ENCODE measurements around the gene IQGAP2. TPM values are rescaled to one million over a fixed set of nuclear protein-coding genes. Genes with fewer than 3 reads are reported as not detected.

IQGAP2 gene, protein sequence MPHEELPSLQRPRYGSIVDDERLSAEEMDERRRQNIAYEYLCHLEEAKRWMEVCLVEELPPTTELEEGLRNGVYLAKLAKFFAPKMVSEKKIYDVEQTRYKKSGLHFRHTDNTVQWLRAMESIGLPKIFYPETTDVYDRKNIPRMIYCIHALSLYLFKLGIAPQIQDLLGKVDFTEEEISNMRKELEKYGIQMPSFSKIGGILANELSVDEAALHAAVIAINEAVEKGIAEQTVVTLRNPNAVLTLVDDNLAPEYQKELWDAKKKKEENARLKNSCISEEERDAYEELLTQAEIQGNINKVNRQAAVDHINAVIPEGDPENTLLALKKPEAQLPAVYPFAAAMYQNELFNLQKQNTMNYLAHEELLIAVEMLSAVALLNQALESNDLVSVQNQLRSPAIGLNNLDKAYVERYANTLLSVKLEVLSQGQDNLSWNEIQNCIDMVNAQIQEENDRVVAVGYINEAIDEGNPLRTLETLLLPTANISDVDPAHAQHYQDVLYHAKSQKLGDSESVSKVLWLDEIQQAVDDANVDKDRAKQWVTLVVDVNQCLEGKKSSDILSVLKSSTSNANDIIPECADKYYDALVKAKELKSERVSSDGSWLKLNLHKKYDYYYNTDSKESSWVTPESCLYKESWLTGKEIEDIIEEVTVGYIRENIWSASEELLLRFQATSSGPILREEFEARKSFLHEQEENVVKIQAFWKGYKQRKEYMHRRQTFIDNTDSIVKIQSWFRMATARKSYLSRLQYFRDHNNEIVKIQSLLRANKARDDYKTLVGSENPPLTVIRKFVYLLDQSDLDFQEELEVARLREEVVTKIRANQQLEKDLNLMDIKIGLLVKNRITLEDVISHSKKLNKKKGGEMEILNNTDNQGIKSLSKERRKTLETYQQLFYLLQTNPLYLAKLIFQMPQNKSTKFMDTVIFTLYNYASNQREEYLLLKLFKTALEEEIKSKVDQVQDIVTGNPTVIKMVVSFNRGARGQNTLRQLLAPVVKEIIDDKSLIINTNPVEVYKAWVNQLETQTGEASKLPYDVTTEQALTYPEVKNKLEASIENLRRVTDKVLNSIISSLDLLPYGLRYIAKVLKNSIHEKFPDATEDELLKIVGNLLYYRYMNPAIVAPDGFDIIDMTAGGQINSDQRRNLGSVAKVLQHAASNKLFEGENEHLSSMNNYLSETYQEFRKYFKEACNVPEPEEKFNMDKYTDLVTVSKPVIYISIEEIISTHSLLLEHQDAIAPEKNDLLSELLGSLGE (N-terminal part only)
- 6.7 and 8.8 TPM in 2 replicates for total RNA-seq

DNA sequence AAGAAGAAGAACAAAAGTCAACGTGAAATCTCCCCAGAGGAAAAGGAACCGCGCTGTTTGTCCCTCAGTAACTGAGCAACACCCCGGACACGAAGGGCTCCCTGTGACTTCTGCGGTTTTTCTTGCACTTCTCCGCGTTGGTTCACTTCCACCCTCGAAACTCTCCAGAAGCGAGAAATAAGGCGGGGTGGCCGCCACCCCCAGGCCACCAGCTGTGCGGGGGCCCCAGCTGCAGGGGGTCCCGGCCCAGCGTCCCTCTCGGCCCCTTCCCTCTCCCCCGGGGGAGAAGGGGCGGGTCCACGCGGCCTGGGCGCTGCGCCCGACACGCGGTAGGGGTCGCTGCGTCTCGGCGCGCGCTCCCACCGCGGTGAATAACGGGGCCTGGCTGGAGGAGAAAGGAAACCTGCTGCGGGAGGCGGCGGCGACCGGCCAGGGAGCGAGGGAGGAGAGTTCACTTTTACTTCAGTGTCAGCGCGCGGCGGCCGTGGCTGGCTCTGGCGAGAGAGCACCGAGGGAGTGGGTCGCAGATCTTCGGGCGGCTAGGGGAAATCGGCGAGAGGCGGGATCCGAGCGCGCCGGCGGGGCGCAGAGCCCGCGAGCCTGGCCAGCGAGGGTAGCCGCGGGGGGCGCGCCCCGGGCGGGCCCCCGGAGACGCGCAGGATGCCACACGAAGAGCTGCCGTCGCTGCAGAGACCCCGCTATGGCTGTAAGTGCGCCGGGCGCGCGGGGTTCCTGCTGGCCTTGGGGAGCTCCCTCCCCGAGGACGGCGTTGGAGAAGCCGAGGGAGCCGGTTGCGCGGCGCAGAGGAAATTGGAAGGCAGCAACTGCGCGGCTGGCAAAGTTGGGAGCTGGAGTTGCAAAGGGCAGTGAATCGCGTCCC lies at the start of gene IQGAP2:
Gene IQGAP2, plus strand, starts transcription at position 400 of the 880 bp plus-strand sequence. Its CDS starts 261 bp downstream, at position 661.
- ChIA-PET POLR2A (interaction anchor here (0.6 to 1.8 kb wide), 10 partner anchors 13 to 1813 kb away, joined by 3 to 14 read pairs (median 4); no protein-coding TSS in a partner anchor), CTCF (interaction anchor here (0.9 to 1.5 kb wide), 7 partner anchors 16 to 371 kb away, joined by 3 to 6 read pairs (median 4); no protein-coding TSS in a partner anchor)
- intact Hi-C loops (cut with micrococcal nuclease): loop anchor here (1.0 to 10.0 kb wide), 16 partner anchors 52 to 1718 kb away; partner anchors contain the start of genes AGGF1, ANKRD31, CERT1 and F2R
- DNase-seq (peak; percentile 82), ATAC-seq (ENCODE audit: low read depth) (peak; percentile 75)
- Mint-ChIP-seq H3K27ac (peak within 1 kb of the TSS; percentile 97), H3K36me3 (ENCODE audit: low read depth) (peaks cover 5% of the 10 kb centered on the region), H3K4me3 (peak within 1 kb of the TSS; percentile 95), H3K9me3 (peaks cover 1% of the 10 kb centered on the region), H3K4me1 (peaks cover 51% of the 10 kb centered on the region), H3K27me3 (peaks cover 3% of the 10 kb centered on the region)
- TF ChIP-seq, protein P1, sequence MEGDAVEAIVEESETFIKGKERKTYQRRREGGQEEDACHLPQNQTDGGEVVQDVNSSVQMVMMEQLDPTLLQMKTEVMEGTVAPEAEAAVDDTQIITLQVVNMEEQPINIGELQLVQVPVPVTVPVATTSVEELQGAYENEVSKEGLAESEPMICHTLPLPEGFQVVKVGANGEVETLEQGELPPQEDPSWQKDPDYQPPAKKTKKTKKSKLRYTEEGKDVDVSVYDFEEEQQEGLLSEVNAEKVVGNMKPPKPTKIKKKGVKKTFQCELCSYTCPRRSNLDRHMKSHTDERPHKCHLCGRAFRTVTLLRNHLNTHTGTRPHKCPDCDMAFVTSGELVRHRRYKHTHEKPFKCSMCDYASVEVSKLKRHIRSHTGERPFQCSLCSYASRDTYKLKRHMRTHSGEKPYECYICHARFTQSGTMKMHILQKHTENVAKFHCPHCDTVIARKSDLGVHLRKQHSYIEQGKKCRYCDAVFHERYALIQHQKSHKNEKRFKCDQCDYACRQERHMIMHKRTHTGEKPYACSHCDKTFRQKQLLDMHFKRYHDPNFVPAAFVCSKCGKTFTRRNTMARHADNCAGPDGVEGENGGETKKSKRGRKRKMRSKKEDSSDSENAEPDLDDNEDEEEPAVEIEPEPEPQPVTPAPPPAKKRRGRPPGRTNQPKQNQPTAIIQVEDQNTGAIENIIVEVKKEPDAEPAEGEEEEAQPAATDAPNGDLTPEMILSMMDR (IDR thresholded peaks at IDR 0.05): no peak

DNA sequence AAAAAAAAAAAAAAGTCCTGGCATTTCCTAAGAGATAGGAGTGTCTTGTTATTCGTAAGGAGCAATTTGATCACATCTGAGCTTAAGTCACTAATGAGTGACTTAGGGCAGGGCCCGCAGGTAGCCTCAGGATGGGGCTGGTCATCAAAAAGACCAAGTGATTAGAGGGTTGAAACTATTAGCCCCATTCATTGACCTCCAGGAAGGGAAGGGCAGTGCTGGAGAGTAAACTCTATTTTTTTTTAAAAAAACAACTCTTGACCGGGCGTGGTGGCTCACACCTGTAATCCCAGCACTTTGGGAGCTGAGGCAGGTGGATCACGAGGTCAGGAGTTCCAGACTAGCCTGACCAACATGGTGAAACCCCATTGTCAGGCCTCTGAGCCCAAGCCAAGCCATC lies 46.2 kb upstream of the IQGAP2 start:
- Mint-ChIP-seq H3K36me3 (ENCODE audit: low read depth) (no peaks in the 10 kb centered on the region), H3K27ac (peak overlapping the region; percentile 41), H3K9me3 (no peaks in the 10 kb centered on the region), H3K27me3 (peaks cover 3% of the 10 kb centered on the region), H3K4me3 (no peak overlapping the region), H3K4me1 (peaks cover 7% of the 10 kb centered on the region)
- TF ChIP-seq, protein P1 (IDR thresholded peaks at IDR 0.05): no peak
- ChIA-PET POLR2A (no interaction called here), CTCF (no interaction called here)
- ATAC-seq (ENCODE audit: low read depth): no peak
- intact Hi-C loops (cut with micrococcal nuclease): no loop called here
- DNase-seq: no peak

DNA sequence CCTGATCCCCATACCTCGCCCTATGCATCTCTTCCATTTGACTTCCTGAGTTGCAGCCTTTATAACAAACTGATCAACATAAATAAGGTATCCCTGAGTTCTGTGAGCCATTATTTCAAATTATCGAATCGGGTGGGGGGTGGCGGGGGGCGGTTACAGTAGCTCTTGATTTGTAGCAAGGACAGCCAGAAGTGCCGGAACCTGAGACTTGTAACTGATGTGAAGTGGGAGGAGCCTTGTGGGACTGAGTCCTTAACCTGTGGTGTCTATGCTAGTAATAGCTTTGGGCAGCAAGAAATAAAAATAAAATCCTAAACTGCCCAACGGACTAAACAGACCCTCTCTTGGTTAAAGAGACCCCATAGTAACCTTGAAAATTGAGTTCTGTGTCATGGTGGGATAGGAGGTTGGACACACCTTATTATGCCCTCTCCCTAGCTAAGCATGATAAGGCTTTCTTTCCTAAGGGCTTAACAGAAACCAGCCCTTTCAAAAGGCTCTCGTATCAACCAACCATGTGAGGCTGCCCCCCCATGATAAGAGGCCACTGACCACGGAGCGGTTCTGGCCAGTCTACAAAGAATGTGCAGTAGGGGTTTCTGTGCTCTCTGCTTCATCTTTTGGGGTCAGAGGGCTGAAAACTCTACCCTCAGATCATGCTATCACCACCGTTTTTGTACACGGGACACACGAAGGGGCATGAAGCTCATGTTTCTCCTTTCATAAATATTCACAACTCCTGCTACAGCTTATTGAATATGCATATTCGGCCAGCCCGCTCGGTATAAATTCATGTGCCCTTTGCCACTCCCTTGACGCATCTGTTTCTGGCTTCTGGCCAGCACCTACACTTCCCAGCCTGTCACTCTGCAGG lies 39.5 kb upstream of the IQGAP2 start:
- POLR2A ChIA-PET: no interaction called here
- DNase-seq: no peak
- no peaks in the 10 kb centered on the region for H3K9me3 Mint-ChIP-seq
- H3K36me3 Mint-ChIP-seq (ENCODE audit: low read depth): no peaks in the 10 kb centered on the region
- H3K27me3 Mint-ChIP-seq: peaks cover 4% of the 10 kb centered on the region
- CTCF ChIA-PET: no interaction called here
- TF ChIP-seq, protein P1 (IDR thresholded peaks at IDR 0.05): no peak
- H3K27ac Mint-ChIP-seq: no peak overlapping the region
- intact Hi-C loops (cut with micrococcal nuclease): no loop called here
- ATAC-seq (ENCODE audit: low read depth): no peak
- no peak overlapping the region for H3K4me3 Mint-ChIP-seq
- H3K4me1 Mint-ChIP-seq: no peaks in the 10 kb centered on the region

- Mint-ChIP-seq H3K27me3 (peaks cover 4% of the 10 kb centered on the region), H3K36me3 (ENCODE audit: low read depth) (no peaks in the 10 kb centered on the region), H3K4me1 (no peaks in the 10 kb centered on the region), H3K4me3 (no peak overlapping the region), H3K27ac (no peak overlapping the region), H3K9me3 (no peaks in the 10 kb centered on the region)
- intact Hi-C loops (cut with micrococcal nuclease): no loop called here
- TF ChIP-seq, protein P1 (IDR thresholded peaks at IDR 0.05): no peak
- ChIA-PET CTCF (no interaction called here), POLR2A (no interaction called here)
- DNase-seq: no peak
- no peak for ATAC-seq (ENCODE audit: low read depth)
Measured at GRCh38 chr5:76364226-76364589, 38.9 kb upstream of the IQGAP2 start.

All from activated B cell treated with CpG ODN at 0.5 μM for 24 hours (primary cell).